GM20000 (cell line): ENCODE data around the gene OR2G2.

Source experiments
- DNase-seq: peaks from one replicate; pipeline ENCODE4 v3.0.0; 2012; ENCODE audit warnings: low spot score
- TF ChIP-seq, protein P1 (sequence below): IDR thresholded peaks from 2 replicates; pipeline ENCODE4 v1.5.1; 2012; ENCODE audit warnings: mild to moderate bottlenecking, control low read depth; ENCODE audit errors: extremely low read depth, missing control alignments

Gene OR2G2

GRCh38 chr1:247588060-247588459, at the start of gene OR2G2:
Gene OR2G2, plus strand, starts transcription at chr1:247588360. Its CDS starts 0 bp downstream, at chr1:247588360.
- DNase-seq: no peak
- TF ChIP-seq, protein P1, sequence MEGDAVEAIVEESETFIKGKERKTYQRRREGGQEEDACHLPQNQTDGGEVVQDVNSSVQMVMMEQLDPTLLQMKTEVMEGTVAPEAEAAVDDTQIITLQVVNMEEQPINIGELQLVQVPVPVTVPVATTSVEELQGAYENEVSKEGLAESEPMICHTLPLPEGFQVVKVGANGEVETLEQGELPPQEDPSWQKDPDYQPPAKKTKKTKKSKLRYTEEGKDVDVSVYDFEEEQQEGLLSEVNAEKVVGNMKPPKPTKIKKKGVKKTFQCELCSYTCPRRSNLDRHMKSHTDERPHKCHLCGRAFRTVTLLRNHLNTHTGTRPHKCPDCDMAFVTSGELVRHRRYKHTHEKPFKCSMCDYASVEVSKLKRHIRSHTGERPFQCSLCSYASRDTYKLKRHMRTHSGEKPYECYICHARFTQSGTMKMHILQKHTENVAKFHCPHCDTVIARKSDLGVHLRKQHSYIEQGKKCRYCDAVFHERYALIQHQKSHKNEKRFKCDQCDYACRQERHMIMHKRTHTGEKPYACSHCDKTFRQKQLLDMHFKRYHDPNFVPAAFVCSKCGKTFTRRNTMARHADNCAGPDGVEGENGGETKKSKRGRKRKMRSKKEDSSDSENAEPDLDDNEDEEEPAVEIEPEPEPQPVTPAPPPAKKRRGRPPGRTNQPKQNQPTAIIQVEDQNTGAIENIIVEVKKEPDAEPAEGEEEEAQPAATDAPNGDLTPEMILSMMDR: no peak

DNA sequence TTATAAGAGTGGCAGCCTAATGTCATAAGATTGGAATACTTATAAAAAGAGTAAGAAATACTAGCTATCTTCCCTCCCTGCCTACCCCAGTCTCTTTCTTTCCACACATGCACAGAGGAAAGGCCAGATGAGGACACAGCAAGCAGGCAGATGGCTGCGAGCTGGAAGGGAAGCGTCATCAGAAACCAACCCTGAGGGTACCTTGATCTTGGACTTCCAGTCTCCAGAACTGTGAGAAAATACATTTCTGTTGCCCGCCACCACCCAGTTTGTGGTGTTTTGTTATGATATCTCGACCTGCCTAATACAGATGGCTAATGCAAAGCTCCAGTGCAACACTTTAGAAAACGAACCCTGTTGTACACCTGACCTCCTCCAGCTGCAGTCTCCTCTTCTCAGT, 49.6 kb upstream of the OR2G2 start:
- TF ChIP-seq, protein P1: no peak
- DNase-seq: no peak

DNA sequence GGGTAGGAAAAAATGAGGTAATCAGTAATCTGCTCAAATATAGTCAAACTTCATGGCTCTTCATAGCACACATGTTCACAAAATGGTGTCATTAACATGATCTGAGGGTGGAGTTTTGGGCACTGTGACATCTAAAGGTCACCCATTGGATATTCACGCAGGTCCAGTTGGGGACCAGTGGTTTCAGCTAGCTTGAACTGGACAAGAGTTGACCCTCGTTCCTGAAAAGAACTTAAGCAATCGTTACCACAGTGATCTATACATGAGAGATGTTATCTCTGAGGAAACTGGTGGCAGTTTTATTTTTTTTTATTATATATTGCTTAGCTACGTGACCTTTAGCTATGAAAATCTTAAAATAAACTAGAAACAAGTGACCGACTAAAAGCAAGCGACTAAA, 48.9 kb upstream of the OR2G2 start:
- TF ChIP-seq, protein P1: no peak

DNA sequence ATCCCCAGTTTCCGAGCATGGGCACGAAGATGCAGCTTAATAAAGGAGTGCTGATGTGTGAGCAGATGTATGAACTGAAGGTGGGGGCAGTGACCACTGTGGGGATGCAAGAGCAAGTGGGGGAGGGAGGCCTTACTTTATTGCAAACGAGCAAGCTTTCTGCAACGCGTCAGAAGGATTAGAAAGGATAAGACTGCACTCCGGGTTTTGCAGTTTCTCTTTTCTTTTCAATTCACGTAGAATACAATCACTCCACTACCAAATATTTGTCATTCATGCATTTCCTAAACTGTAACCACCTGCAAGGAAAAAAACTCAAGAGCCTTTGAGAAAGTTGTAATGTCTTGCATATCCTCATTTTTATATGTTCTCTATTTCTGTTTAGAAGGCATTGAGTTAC, 47.6 kb upstream of the OR2G2 start:
- DNase-seq: no peak
- TF ChIP-seq, protein P1: no peak

More for the DNA sequence above, 48.9 kb upstream of the OR2G2 start:
- DNase-seq: no peak

DNA sequence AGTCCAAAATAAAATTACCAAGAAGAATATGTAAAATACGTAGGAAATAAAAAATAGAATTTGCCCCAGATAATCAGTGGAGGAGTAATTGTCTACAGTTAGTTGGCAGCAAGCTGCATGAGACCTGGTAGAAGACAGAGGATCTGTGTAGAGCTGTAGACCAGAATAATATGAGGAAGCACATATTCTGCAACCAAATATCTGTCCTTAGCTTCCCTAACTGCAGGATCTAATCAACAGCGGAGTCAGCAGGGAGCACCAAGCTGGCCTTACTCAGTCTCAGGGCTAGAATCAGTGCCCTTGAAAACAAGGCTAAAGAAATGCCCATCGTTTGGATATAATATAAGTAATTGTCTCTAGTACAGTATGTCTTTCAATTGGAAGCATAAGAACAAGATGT, 45.3 kb upstream of the OR2G2 start:
- DNase-seq: no peak
- TF ChIP-seq, protein P1: no peak

GRCh38 chr1:247548092-247548491, 40.1 kb upstream of the OR2G2 start:
- TF ChIP-seq, protein P1: no peak
- no peak for DNase-seq

GRCh38 chr1:247548769-247549182, 39.4 kb upstream of the OR2G2 start, which contains the start of gene GCSAML:
Gene GCSAML, plus strand, starts transcription at chr1:247549134. Its CDS starts 58 bp downstream, at chr1:247549192.
- DNase-seq: no peak
- TF ChIP-seq, protein P1: no peak
